GM12878 (cell line): ENCODE results near the gene PCSK5. TPM values are rescaled to one million over a fixed set of nuclear protein-coding genes. Genes with fewer than 3 reads are reported as not detected.

Source experiments
- ATAC-seq: fragments of 200-7000 bp; cut with Tn5 transposase; 3 replicates; pipeline ENCODE4 v1.9.1; 2020; ENCODE audit warnings: mild to moderate bottlenecking, moderate library complexity
- BruUV-seq: library from RNA; stranded (reverse); fragments of 400-500 nt; replicated peaks from 2 replicates; lab custom pipeline; 2021; lab: Mats Ljungman, UMichigan
- CTCF ChIA-PET: fragments of 300-600 bp; sonication (Branson Sonifier 250); formaldehyde crosslinking; extraction: SDS; loops from one replicate; lab custom pipeline; 2021; ENCODE audit warnings: inconsistent platforms; lab: Yijun Ruan, JAX
- POLR2A ChIA-PET: fragments of 350-600 bp; formaldehyde crosslinking; extraction: SDS; loops from one replicate; lab custom pipeline; 2021; ENCODE audit warnings: inconsistent platforms; lab: Charles Lee
- RAD21 ChIA-PET: fragments of 300-600 bp; sonication (Branson Sonifier 250); formaldehyde crosslinking; loops from one replicate; lab custom pipeline; 2023; ENCODE audit warnings: antibody characterized with exemption; ENCODE audit not compliant: unreplicated experiment; lab: Charles Lee
- SMC1A ChIA-PET: fragments of 300-600 bp; sonication (Branson Sonifier 250); formaldehyde crosslinking; loops from one replicate; lab custom pipeline; 2023; ENCODE audit not compliant: unreplicated experiment, uncharacterized antibody; lab: Charles Lee
- DNase-seq: peaks from one replicate; pipeline ENCODE4 v3.0.0-alpha.2; 2011; ENCODE audit warnings: low read depth, low spot score
- FAIRE-seq: peaks from 3 replicates; lab custom pipeline; 2011; peaks lifted over from hg19 to GRCh38; lab: Jason Lieb, UNC
- H2AFZ ChIP-seq: 2 replicates; pipeline ENCODE4 v1.6.0; 2011; ENCODE audit warnings: low read depth, low read length, control low read depth; ENCODE audit not compliant: control insufficient read depth
- H3K27ac ChIP-seq: 2 replicates; pipeline ENCODE4 v1.5.1; 2011; ENCODE audit warnings: control low read depth; ENCODE audit not compliant: control insufficient read depth, insufficient read depth
- H3K27me3 ChIP-seq, 2 experiments: replicated peaks in 1 of 2; 2 replicates each; pipeline versions ENCODE4 v1.6.0 to v1.6.1; 2011; ENCODE audit warnings: low read length in 1 of 2; ENCODE audit not compliant: control insufficient read depth in 2 of 2, insufficient read depth in 2 of 2
- H3K36me3 ChIP-seq, 2 experiments: 2 replicates each; pipeline ENCODE4 v1.5.1; 2011; ENCODE audit warnings: low read length in 1 of 2; ENCODE audit not compliant: control insufficient read depth in 2 of 2, insufficient read depth in 2 of 2
- H3K4me1 ChIP-seq: 2 replicates; pipeline ENCODE4 v1.6.1; 2011; ENCODE audit warnings: mild to moderate bottlenecking, low read length, moderate library complexity, mixed read lengths; ENCODE audit not compliant: control insufficient read depth, insufficient read depth
- H3K4me2 ChIP-seq: 2 replicates; pipeline ENCODE4 v1.6.0; 2011; ENCODE audit warnings: control low read depth; ENCODE audit not compliant: control insufficient read depth, insufficient read depth
- H3K4me3 ChIP-seq: fragments of 200-600 bp; sonication (generic); 2 replicates; pipeline ENCODE4 v1.5.1; 2016
- H3K79me2 ChIP-seq: 2 replicates; pipeline ENCODE4 v1.6.0; 2011; ENCODE audit warnings: low read length; ENCODE audit not compliant: control insufficient read depth, insufficient read depth
- H3K9ac ChIP-seq: 2 replicates; pipeline ENCODE4 v1.8.0; 2011; ENCODE audit warnings: low read length, control low read depth, mixed read lengths; ENCODE audit not compliant: control insufficient read depth, insufficient read depth
- H3K9me3 ChIP-seq: replicated peaks from 3 replicates; pipeline ENCODE4 v1.5.1; 2011; ENCODE audit warnings: mild to moderate bottlenecking, low read length; ENCODE audit not compliant: control insufficient read depth, insufficient read depth
- H4K20me1 ChIP-seq: 2 replicates; pipeline ENCODE4 v1.6.0; 2011; ENCODE audit not compliant: control insufficient read depth, insufficient read depth
- E2F4 ChIP-seq: IDR thresholded peaks from 2 replicates; pipeline ENCODE4 v1.6.1; 2012; ENCODE audit warnings: low read depth, low read length, improper control_type of control experiment
- E4F1 ChIP-seq: fragments of 450-650 bp; IDR thresholded peaks from 2 replicates; pipeline ENCODE4 v1.6.1; 2018; ENCODE audit warnings: borderline replicate concordance, mild to moderate bottlenecking; ENCODE audit not compliant: partially characterized antibody
- FOXK2 ChIP-seq: fragments of 450-650 bp; IDR thresholded peaks from 2 replicates; pipeline ENCODE4 v1.6.1; 2017; ENCODE audit warnings: mild to moderate bottlenecking, moderate library complexity
- NKRF ChIP-seq: fragments of 450-650 bp; conservative IDR thresholded peaks from 2 replicates; pipeline ENCODE4 v1.6.1; 2017; ENCODE audit warnings: mild to moderate bottlenecking, moderate library complexity
- NR2C1 ChIP-seq: fragments of 450-650 bp; IDR thresholded peaks from 2 replicates; pipeline ENCODE4 v1.6.1; 2017; ENCODE audit warnings: antibody characterized with exemption, mild to moderate bottlenecking, moderate library complexity
- NR2F1 ChIP-seq: fragments of 450-650 bp; conservative IDR thresholded peaks from 2 replicates; pipeline ENCODE4 v1.6.1; 2017; ENCODE audit warnings: mild to moderate bottlenecking
- POLR2AphosphoS2 ChIP-seq: IDR thresholded peaks from 2 replicates; pipeline ENCODE4 v1.6.1; 2011; ENCODE audit warnings: low read depth, mild to moderate bottlenecking, low read length, improper control_type of control experiment, moderate library complexity
- SRF ChIP-seq, 2 experiments: IDR thresholded peaks; 2 replicates each; pipeline ENCODE4 v1.6.1; 2011; ENCODE audit warnings: low read depth in 2 of 2, low read length in 2 of 2, mild to moderate bottlenecking in 1 of 2, moderate library complexity in 1 of 2
- TCF3 ChIP-seq: IDR thresholded peaks from 2 replicates; pipeline ENCODE4 v1.6.1; 2012; ENCODE audit warnings: low read depth, mild to moderate bottlenecking, low read length, borderline replicate concordance; ENCODE audit not compliant: insufficient read depth
- YY1 ChIP-seq: IDR thresholded peaks from 2 replicates; pipeline ENCODE4 v1.6.1; 2011; ENCODE audit warnings: low read depth, mild to moderate bottlenecking, low read length
- ZSCAN29 ChIP-seq: fragments of 450-650 bp; IDR thresholded peaks from 2 replicates; pipeline ENCODE4 v1.6.1; 2017; ENCODE audit warnings: mild to moderate bottlenecking, moderate library complexity
- WGBS: methylation state at CpG from one replicate; pipeline ENCODE4 v1.1.6; 2016; ENCODE audit warnings: low lambda C conversion rate; ENCODE audit not compliant: insufficient replicate concordance, insufficient coverage; ENCODE audit errors: missing lambda C conversion rate; 5-methylcytosine and 5-hydroxymethylcytosine counted together
- in situ Hi-C: fragments of 300-500 bp; cut with MboI; formaldehyde crosslinking; loops from 9 replicates; pipeline ENCODE4 v1.14.3; 2018; ENCODE audit warnings: mixed read lengths
- intact Hi-C: fragments of 100-400 bp; cut with micrococcal nuclease; formaldehyde crosslinking; loops from one replicate; pipeline ENCODE4 v1.14.2; 2022; ENCODE audit not compliant: unreplicated experiment
- polyA plus RNA-seq, 11 experiments: library from polyadenylated mRNA; depleted of rRNA in 4 of 11; unstranded in 6 of 11; stranded (reverse) in 5 of 11; fragments of >200 nt; fragmentation: Nextera tagmentation in 4 of 11; fragmentation: Illumina TruSeq in 1 of 11; extraction: Ambion mirVana in 4 of 11; extraction: Trizol in 1 of 11; gene quantifications; 1 replicate in 1 of 11; 2 replicates in 10 of 11; pipeline versions ENCODE4 v1.2.1 to v1.2.3, GENCODE V29; 2011 to 2016; ENCODE audit warnings: inconsistent platforms in 2 of 11, missing spikeins in 2 of 11, low read depth in 1 of 11
- total RNA-seq, 4 experiments: library from RNA; depleted of rRNA in 3 of 4; stranded (reverse); fragments of >200 nt in 3 of 4; fragmentation: Illumina TruSeq in 1 of 4; extraction: Trizol in 1 of 4; gene quantifications; 2 replicates each; pipeline versions ENCODE4 v1.2.1 to v1.2.3, GENCODE V29; 2013 to 2021
- TF ChIP-seq, protein P1 (sequence below): fragments of 450-650 bp; IDR thresholded peaks from 2 replicates; pipeline ENCODE4 v1.6.1; 2017; ENCODE audit warnings: mild to moderate bottlenecking

PCSK5 gene
- total and polyA plus RNA-seq, 10 of the 15 experiments (the other 5 are each of a cell fraction or from before 2014, with no cell fraction given): 0.01 to 0.13 (median 0.04) TPM; not detected in 3

- no peak for TF ChIP-seq NKRF
- no peak for TF ChIP-seq TCF3
- no peak for TF ChIP-seq FOXK2
- no peak for TF ChIP-seq SRF (IDR thresholded peaks at IDR 0.05; ENCODE audit: low read depth in 2 of 2, low read length in 2 of 2)
- TF ChIP-seq YY1: no peak
- no peak for TF ChIP-seq POLR2AphosphoS2
- TF ChIP-seq E2F4: no peak
- TF ChIP-seq, all 136 proteins: peak for 0
These were observed 447.9 kb downstream of the PCSK5 start (continued) for GRCh38 chr9:76338418-76338817.

DNA sequence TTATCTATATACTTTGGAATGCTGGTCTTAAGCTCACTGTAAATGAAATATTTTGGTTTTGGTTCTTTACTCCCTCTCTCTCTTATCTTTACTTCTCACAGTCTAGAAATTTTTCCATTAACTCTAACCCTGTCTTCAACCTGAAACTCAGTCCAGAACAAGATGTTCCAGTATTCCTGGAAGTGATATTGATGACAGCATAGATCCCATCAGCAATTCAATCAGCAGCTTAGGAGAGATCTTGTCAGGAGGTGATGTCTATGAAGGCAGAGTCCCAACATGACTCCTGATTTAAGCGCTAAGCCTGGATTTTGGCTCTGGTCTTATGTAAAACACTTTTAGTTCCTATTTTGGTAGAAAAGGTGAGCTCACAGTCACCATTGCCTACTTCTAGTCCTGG is 451.1 kb downstream of the PCSK5 start:
- WGBS: 48% methylated on average over 1 of the region's 1 CpG
- no peak overlapping the region for H3K27ac ChIP-seq
- H3K27me3 ChIP-seq: no peaks in the 10 kb centered on the region
- no peak overlapping the region for H2AFZ ChIP-seq
- ChIA-PET RAD21 (no interaction called here), POLR2A (no interaction called here), SMC1A (no interaction called here), CTCF (no interaction called here)
- no peak overlapping the region for H3K4me2 ChIP-seq
- H3K4me1 ChIP-seq: no peaks in the 10 kb centered on the region
- intact Hi-C loops: no loop called here
- no peak for FAIRE-seq
- H3K36me3 ChIP-seq: no peaks in the 10 kb centered on the region
- no peaks in the 10 kb centered on the region for H3K9me3 ChIP-seq
- no peak for DNase-seq
- no peak overlapping the region for H3K4me3 ChIP-seq
- no peak for ATAC-seq
- no peaks in the 10 kb centered on the region for H3K79me2 ChIP-seq
- no TSS peak for BruUV-seq
- no peaks in the 10 kb centered on the region for H4K20me1 ChIP-seq
- H3K9ac ChIP-seq: no peak overlapping the region
- in situ Hi-C loops: no loop called here
- TF ChIP-seq NR2C1: no peak
- TF ChIP-seq, protein P1, sequence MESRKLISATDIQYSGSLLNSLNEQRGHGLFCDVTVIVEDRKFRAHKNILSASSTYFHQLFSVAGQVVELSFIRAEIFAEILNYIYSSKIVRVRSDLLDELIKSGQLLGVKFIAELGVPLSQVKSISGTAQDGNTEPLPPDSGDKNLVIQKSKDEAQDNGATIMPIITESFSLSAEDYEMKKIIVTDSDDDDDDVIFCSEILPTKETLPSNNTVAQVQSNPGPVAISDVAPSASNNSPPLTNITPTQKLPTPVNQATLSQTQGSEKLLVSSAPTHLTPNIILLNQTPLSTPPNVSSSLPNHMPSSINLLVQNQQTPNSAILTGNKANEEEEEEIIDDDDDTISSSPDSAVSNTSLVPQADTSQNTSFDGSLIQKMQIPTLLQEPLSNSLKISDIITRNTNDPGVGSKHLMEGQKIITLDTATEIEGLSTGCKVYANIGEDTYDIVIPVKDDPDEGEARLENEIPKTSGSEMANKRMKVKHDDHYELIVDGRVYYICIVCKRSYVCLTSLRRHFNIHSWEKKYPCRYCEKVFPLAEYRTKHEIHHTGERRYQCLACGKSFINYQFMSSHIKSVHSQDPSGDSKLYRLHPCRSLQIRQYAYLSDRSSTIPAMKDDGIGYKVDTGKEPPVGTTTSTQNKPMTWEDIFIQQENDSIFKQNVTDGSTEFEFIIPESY: no peak
- no peak for TF ChIP-seq NR2F1
- TF ChIP-seq ZSCAN29: no peak
- no peak for TF ChIP-seq E2F4
- no peak for TF ChIP-seq FOXK2
- no peak for TF ChIP-seq E4F1
